GM12878 (cell line): ENCODE measurements around the gene CRKL. TPM values are rescaled to one million over a fixed set of nuclear protein-coding genes. Genes with fewer than 3 reads are reported as not detected.
A peak's percentile ranks its signal among the peaks of the same experiment; 100 is the strongest.

Experiments used
- BACH1 ChIP-seq: fragments of 450-650 bp; IDR thresholded peaks from 2 replicates; pipeline ENCODE4 v1.6.1; 2017; ENCODE audit warnings: mild to moderate bottlenecking, borderline replicate concordance
- CEBPB ChIP-seq, 2 experiments: fragments of 150-350 bp in 1 of 2; IDR thresholded peaks; 2 replicates each; pipeline ENCODE4 v1.6.1; 2012 to 2014; ENCODE audit warnings: low read depth in 2 of 2, low read length in 2 of 2, borderline replicate concordance in 1 of 2, inconsistent platforms in 1 of 2
- CHD2 ChIP-seq: IDR thresholded peaks from 2 replicates; pipeline ENCODE4 v1.6.1; 2011; ENCODE audit warnings: low read depth, low read length, improper control_type of control experiment, borderline replicate concordance
- FOXM1 ChIP-seq: IDR thresholded peaks from 2 replicates; pipeline ENCODE4 v1.6.1; 2012; ENCODE audit warnings: low read depth, mild to moderate bottlenecking, inconsistent platforms, low read length, moderate library complexity
- HCFC1 ChIP-seq: fragments of 150-350 bp; IDR thresholded peaks from 2 replicates; pipeline ENCODE4 v1.6.1; 2014; ENCODE audit warnings: low read length
- IRF4 ChIP-seq: IDR thresholded peaks from 2 replicates; pipeline ENCODE4 v1.6.1; 2011; ENCODE audit warnings: low read depth, low read length
- MEF2B ChIP-seq: fragments of 450-650 bp; IDR thresholded peaks from 2 replicates; pipeline ENCODE4 v1.6.1; 2018; ENCODE audit warnings: mild to moderate bottlenecking, moderate library complexity; ENCODE audit not compliant: partially characterized antibody, poor library complexity, severe bottlenecking
- MYB ChIP-seq: fragments of 150-350 bp; IDR thresholded peaks from 2 replicates; pipeline ENCODE4 v1.6.1; 2014; ENCODE audit warnings: mild to moderate bottlenecking, low read depth, low read length, borderline replicate concordance
- NBN ChIP-seq: fragments of 450-650 bp; IDR thresholded peaks from 2 replicates; pipeline ENCODE4 v1.6.1; 2016
- PAX5 ChIP-seq: IDR thresholded peaks from 2 replicates; pipeline ENCODE4 v1.6.1; 2011; ENCODE audit warnings: low read depth, low read length, borderline replicate concordance
- POLR2A ChIP-seq: IDR thresholded peaks from 2 replicates; pipeline ENCODE4 v1.6.1; 2011; ENCODE audit warnings: low read depth, mild to moderate bottlenecking, low read length
- POLR2AphosphoS2 ChIP-seq: IDR thresholded peaks from 2 replicates; pipeline ENCODE4 v1.6.1; 2011; ENCODE audit warnings: low read depth, mild to moderate bottlenecking, low read length, improper control_type of control experiment, moderate library complexity
- RAD51 ChIP-seq: fragments of 450-650 bp; IDR thresholded peaks from 2 replicates; pipeline ENCODE4 v1.6.1; 2016; ENCODE audit warnings: moderate library complexity, mild to moderate bottlenecking, inconsistent platforms
- RELA ChIP-seq: fragments of 450-650 bp; IDR thresholded peaks from 2 replicates; pipeline ENCODE4 v1.8.0; 2014; ENCODE audit warnings: borderline replicate concordance; ENCODE audit not compliant: partially characterized antibody
- SMAD5 ChIP-seq: IDR thresholded peaks from 2 replicates; pipeline ENCODE4 v1.6.1; 2016; ENCODE audit warnings: antibody characterized with exemption, low read depth
- SMC3 ChIP-seq: IDR thresholded peaks from 2 replicates; pipeline ENCODE4 v1.6.1; 2011; ENCODE audit warnings: low read length, improper control_type of control experiment, borderline replicate concordance
- SUPT20H ChIP-seq: IDR thresholded peaks from 2 replicates; pipeline ENCODE4 v1.6.1; 2011; ENCODE audit warnings: low read depth, mild to moderate bottlenecking, low read length, moderate library complexity, borderline replicate concordance; ENCODE audit not compliant: control insufficient read depth
- TARDBP ChIP-seq: IDR thresholded peaks from 2 replicates; pipeline ENCODE4 v1.6.1; 2016; ENCODE audit warnings: borderline replicate concordance
- TCF3 ChIP-seq: IDR thresholded peaks from 2 replicates; pipeline ENCODE4 v1.6.1; 2012; ENCODE audit warnings: low read depth, mild to moderate bottlenecking, low read length, borderline replicate concordance; ENCODE audit not compliant: insufficient read depth
- YY1 ChIP-seq: IDR thresholded peaks from 2 replicates; pipeline ENCODE4 v1.6.1; 2011; ENCODE audit warnings: low read depth, mild to moderate bottlenecking, low read length
- ZNF207 ChIP-seq: fragments of 450-650 bp; IDR thresholded peaks from 2 replicates; pipeline ENCODE4 v1.6.1; 2014; ENCODE audit warnings: antibody characterized with exemption, mild to moderate bottlenecking, borderline replicate concordance
- ZNF622 ChIP-seq: fragments of 450-650 bp; IDR thresholded peaks from 2 replicates; pipeline ENCODE4 v1.6.1; 2017; ENCODE audit warnings: mild to moderate bottlenecking, inconsistent platforms
- ZSCAN29 ChIP-seq: fragments of 450-650 bp; IDR thresholded peaks from 2 replicates; pipeline ENCODE4 v1.6.1; 2017; ENCODE audit warnings: mild to moderate bottlenecking, moderate library complexity
- polyA plus RNA-seq, 11 experiments: library from polyadenylated mRNA; depleted of rRNA in 4 of 11; unstranded in 6 of 11; stranded (reverse) in 5 of 11; fragments of >200 nt; fragmentation: Nextera tagmentation in 4 of 11; fragmentation: Illumina TruSeq in 1 of 11; extraction: Ambion mirVana in 4 of 11; extraction: Trizol in 1 of 11; gene quantifications; 1 replicate in 1 of 11; 2 replicates in 10 of 11; pipeline versions ENCODE4 v1.2.1 to v1.2.3, GENCODE V29; 2011 to 2016; ENCODE audit warnings: inconsistent platforms in 2 of 11, missing spikeins in 2 of 11, low read depth in 1 of 11
- total RNA-seq, 4 experiments: library from RNA; depleted of rRNA in 3 of 4; stranded (reverse); fragments of >200 nt in 3 of 4; fragmentation: Illumina TruSeq in 1 of 4; extraction: Trizol in 1 of 4; gene quantifications; 2 replicates each; pipeline versions ENCODE4 v1.2.1 to v1.2.3, GENCODE V29; 2013 to 2021
- TF ChIP-seq, protein P1 (sequence below): IDR thresholded peaks from 2 replicates; pipeline ENCODE4 v1.6.1; 2012; ENCODE audit warnings: low read depth, low read length, improper control_type of control experiment
- TF ChIP-seq, protein P2 (sequence below), 3 experiments: IDR thresholded peaks in 2 of 3; conservative IDR thresholded peaks in 1 of 3; 2 replicates each; pipeline ENCODE4 v1.5.1; 2011; ENCODE audit warnings: low read depth in 3 of 3, low read length in 3 of 3, mild to moderate bottlenecking in 3 of 3, control low read depth in 2 of 3, moderate library complexity in 2 of 3, inconsistent platforms in 1 of 3, mixed read lengths in 1 of 3; ENCODE audit not compliant: control insufficient read depth in 2 of 3, insufficient read depth in 1 of 3; ENCODE audit errors: extremely low read depth in 1 of 3
- TF ChIP-seq, protein P3 (sequence below): fragments of 150-350 bp; IDR thresholded peaks from 2 replicates; pipeline ENCODE4 v1.6.1; 2016; ENCODE audit warnings: low read depth, low read length

Gene CRKL
- total and polyA plus RNA-seq, 10 of the 15 experiments (the other 5 are each of a cell fraction or from before 2014, with no cell fraction given) = 12.6 to 61.2 (median 32.7) TPM

GRCh38 chr22:20981787-20982562, 64.8 kb downstream of the CRKL start, which contains the start of gene LZTR1 (continued):
- TF ChIP-seq BACH1 (peak; percentile 70; the same call in 1 of the 2 replicates), FOXM1 (0 out of 2 replicates have a peak, but pooled peaks have one; percentile 11), NBN (peak; percentile 84), PAX5 (peak; percentile 8; the same call in 1 of the 2 replicates), TARDBP (no peak; the same call in none of the 2 replicates), MEF2B (peak; percentile 8), ZSCAN29 (no peak), POLR2AphosphoS2 (peak; percentile 64; the same call in 1 of the 2 replicates), RELA (peak; percentile 76), CHD2 (peak; percentile 72; the same call in 1 of the 2 replicates), CEBPB (IDR thresholded peaks at IDR 0.05; ENCODE audit: borderline replicate concordance in 1 of 2, low read depth in 2 of 2, low read length in 2 of 2) (no peak), SMAD5 (peak; percentile 91), SUPT20H (no peak), ZNF207 (peak; percentile 92), POLR2A (peak; percentile 99), SMC3 (no peak; the same call in 1 of the 2 replicates), RAD51 (no peak), MYB (0 out of 2 replicates have a peak, but pooled peaks have one; percentile 24), HCFC1 (peak; percentile 81), YY1 (peak; percentile 36), IRF4 (no peak), TCF3 (no peak), ZNF622 (no peak)
- TF ChIP-seq, protein P1, sequence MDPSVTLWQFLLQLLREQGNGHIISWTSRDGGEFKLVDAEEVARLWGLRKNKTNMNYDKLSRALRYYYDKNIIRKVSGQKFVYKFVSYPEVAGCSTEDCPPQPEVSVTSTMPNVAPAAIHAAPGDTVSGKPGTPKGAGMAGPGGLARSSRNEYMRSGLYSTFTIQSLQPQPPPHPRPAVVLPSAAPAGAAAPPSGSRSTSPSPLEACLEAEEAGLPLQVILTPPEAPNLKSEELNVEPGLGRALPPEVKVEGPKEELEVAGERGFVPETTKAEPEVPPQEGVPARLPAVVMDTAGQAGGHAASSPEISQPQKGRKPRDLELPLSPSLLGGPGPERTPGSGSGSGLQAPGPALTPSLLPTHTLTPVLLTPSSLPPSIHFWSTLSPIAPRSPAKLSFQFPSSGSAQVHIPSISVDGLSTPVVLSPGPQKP = peak; percentile 22; the same call in 1 of the 2 replicates
- TF ChIP-seq, protein P2, sequence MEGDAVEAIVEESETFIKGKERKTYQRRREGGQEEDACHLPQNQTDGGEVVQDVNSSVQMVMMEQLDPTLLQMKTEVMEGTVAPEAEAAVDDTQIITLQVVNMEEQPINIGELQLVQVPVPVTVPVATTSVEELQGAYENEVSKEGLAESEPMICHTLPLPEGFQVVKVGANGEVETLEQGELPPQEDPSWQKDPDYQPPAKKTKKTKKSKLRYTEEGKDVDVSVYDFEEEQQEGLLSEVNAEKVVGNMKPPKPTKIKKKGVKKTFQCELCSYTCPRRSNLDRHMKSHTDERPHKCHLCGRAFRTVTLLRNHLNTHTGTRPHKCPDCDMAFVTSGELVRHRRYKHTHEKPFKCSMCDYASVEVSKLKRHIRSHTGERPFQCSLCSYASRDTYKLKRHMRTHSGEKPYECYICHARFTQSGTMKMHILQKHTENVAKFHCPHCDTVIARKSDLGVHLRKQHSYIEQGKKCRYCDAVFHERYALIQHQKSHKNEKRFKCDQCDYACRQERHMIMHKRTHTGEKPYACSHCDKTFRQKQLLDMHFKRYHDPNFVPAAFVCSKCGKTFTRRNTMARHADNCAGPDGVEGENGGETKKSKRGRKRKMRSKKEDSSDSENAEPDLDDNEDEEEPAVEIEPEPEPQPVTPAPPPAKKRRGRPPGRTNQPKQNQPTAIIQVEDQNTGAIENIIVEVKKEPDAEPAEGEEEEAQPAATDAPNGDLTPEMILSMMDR (IDR thresholded peaks at IDR 0.05 in 2 of 3, conservative IDR thresholded peaks at IDR 0.05 in 1 of 3; ENCODE audit: control insufficient read depth in 2 of 3, extremely low read depth in 1 of 3, insufficient read depth in 1 of 3, low read depth in 3 of 3, low read length in 3 of 3) = peak; percentile 61 to 84 (median 66)
- TF ChIP-seq, protein P3, sequence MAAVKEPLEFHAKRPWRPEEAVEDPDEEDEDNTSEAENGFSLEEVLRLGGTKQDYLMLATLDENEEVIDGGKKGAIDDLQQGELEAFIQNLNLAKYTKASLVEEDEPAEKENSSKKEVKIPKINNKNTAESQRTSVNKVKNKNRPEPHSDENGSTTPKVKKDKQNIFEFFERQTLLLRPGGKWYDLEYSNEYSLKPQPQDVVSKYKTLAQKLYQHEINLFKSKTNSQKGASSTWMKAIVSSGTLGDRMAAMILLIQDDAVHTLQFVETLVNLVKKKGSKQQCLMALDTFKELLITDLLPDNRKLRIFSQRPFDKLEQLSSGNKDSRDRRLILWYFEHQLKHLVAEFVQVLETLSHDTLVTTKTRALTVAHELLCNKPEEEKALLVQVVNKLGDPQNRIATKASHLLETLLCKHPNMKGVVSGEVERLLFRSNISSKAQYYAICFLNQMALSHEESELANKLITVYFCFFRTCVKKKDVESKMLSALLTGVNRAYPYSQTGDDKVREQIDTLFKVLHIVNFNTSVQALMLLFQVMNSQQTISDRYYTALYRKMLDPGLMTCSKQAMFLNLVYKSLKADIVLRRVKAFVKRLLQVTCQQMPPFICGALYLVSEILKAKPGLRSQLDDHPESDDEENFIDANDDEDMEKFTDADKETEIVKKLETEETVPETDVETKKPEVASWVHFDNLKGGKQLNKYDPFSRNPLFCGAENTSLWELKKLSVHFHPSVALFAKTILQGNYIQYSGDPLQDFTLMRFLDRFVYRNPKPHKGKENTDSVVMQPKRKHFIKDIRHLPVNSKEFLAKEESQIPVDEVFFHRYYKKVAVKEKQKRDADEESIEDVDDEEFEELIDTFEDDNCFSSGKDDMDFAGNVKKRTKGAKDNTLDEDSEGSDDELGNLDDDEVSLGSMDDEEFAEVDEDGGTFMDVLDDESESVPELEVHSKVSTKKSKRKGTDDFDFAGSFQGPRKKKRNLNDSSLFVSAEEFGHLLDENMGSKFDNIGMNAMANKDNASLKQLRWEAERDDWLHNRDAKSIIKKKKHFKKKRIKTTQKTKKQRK = no peak
